Spleen (tissue), 11 donors: ENCODE data around the gene PRKCH. TPM values are rescaled to one million over a fixed set of nuclear protein-coding genes. Genes with fewer than 3 reads are reported as not detected.

Source experiments
- DNase-seq: peaks from one replicate; pipeline ENCODE4 v3.0.0-alpha.2; 2020
- H3K27ac ChIP-seq, 8 donors: fragments of 200-600 bp; sonication (generic) in 7 of 8; 1 replicate in 4 of 8; 2 replicates in 4 of 8; pipeline versions ENCODE4 v1.5.0 to v1.8.0; 2016 to 2021; ENCODE audit warnings: inconsistent platforms in 4 of 8, mild to moderate bottlenecking in 4 of 8, moderate library complexity in 1 of 8
- H3K27me3 ChIP-seq, 7 donors: fragments of 200-600 bp; sonication (generic) in 6 of 7; replicated peaks in 1 of 7; 1 replicate in 4 of 7; 2 replicates in 3 of 7; pipeline versions ENCODE4 v1.5.0 to v1.8.0; 2016 to 2021; ENCODE audit warnings: inconsistent platforms in 3 of 7, mild to moderate bottlenecking in 1 of 7
- H3K36me3 ChIP-seq, 6 donors: fragments of 200-600 bp; sonication (generic) in 5 of 6; 1 replicate in 4 of 6; 2 replicates in 2 of 6; pipeline versions ENCODE4 v1.5.0 to v1.8.0; 2016 to 2021; ENCODE audit warnings: inconsistent platforms in 2 of 6
- H3K4me1 ChIP-seq, 6 donors: fragments of 200-600 bp; sonication (generic) in 5 of 6; 1 replicate in 3 of 6; 2 replicates in 3 of 6; pipeline versions ENCODE4 v1.5.0 to v1.8.0; 2016 to 2021; ENCODE audit warnings: inconsistent platforms in 3 of 6
- H3K4me3 ChIP-seq, 8 donors: fragments of 200-600 bp; sonication (generic) in 7 of 8; 1 replicate in 4 of 8; 2 replicates in 4 of 8; pipeline versions ENCODE4 v1.5.0 to v1.8.0; 2016 to 2021; ENCODE audit warnings: inconsistent platforms in 4 of 8, mild to moderate bottlenecking in 4 of 8, moderate library complexity in 2 of 8
- H3K9me3 ChIP-seq, 8 donors: fragments of 200-600 bp; sonication (generic) in 7 of 8; 1 replicate in 4 of 8; 2 replicates in 4 of 8; pipeline versions ENCODE4 v1.5.0 to v1.8.0; 2016 to 2021; ENCODE audit warnings: inconsistent platforms in 4 of 8
- CTCF ChIP-seq, 11 experiments: fragments of 200-600 bp in 7 of 11; fragments of 450-650 bp in 4 of 11; sonication (generic) in 4 of 11; IDR thresholded peaks in 8 of 11; conservative IDR thresholded peaks in 3 of 11; 1 replicate in 7 of 11; 2 replicates in 4 of 11; pipeline versions ENCODE4 v1.4.0 to v1.8.0; 2016 to 2021; ENCODE audit warnings: antibody characterized with exemption in 11 of 11, inconsistent platforms in 4 of 11, mild to moderate bottlenecking in 1 of 11
- POLR2A ChIP-seq, 3 donors: fragments of 450-650 bp; IDR thresholded peaks; one replicate each; pipeline ENCODE4 v1.5.1; 2017; ENCODE audit warnings: antibody characterized with exemption in 3 of 3, mild to moderate bottlenecking in 1 of 3
- POLR2AphosphoS5 ChIP-seq, 3 donors: sonication (generic); formaldehyde crosslinking; IDR thresholded peaks; one replicate each; pipeline ENCODE4 v1.5.1; 2017; ENCODE audit warnings: antibody characterized with exemption in 3 of 3
- WGBS, 5 donors: extraction: QIAGEN DNeasy Blood & Tissue Kit in 3 of 5; methylation state at CpG; one replicate each; pipeline versions ENCODE4 v1.1.5 to v1.1.7; 2013 to 2018; 5-methylcytosine and 5-hydroxymethylcytosine counted together
- intact Hi-C: fragments of 100-400 bp; cut with DNase I; formaldehyde crosslinking; loops from one replicate; pipeline ENCODE4 v1.15.0; 2023; ENCODE audit warnings: low total_unique reads
- polyA plus RNA-seq, 3 donors: library from polyadenylated mRNA; stranded (reverse); fragments of 200-250 nt; gene quantifications; one replicate each; pipeline ENCODE4 v1.2.1, GENCODE V29; 2013
- total RNA-seq, 7 donors: library from RNA; depleted of rRNA in 3 of 7; stranded (reverse); fragments of >200 nt in 3 of 7; fragmentation: NEBNext Ultra II Directional in 4 of 7; extraction: Animal tissue kit (Norgen Biotek cat#: 25700) in 4 of 7; gene quantifications; one replicate each; pipeline versions ENCODE4 v1.1.0 to v1.2.1, GENCODE V29; 2016 to 2021
- donor health status: healthy with polysubstance abuse.
- donor health status: DM: no; HTN: no; CAD: no; lungs with moderate emphysema.
- donor health status: DM: no; HTN: no; CAD: no.
- donor health status: Bipolar disorder and iron deficiency.
- donor health status: healthy.
- donor health status: DM: no; HTN: no; CAD: no.
- donor health status: DM: yes; HTN: yes; CAD: no.

The PRKCH gene
- total and polyA plus RNA-seq, 10 donors: 10.0 to 184 (median 105) TPM

GRCh38 chr14:61338457-61338856 is 17.1 kb downstream of the PRKCH start:
- 85 to 92% (median 90%) methylated on average over 2 of the region's 2 CpGs for WGBS, 5 donors
- Histone ChIP-seq H3K27me3 (no peaks in the 10 kb centered on the region), H3K9me3 (no peaks in the 10 kb centered on the region), H3K4me3 (no peak overlapping the region), H3K36me3 (no peaks in the 10 kb centered on the region), H3K27ac (peak overlapping the region in 5 of 8 donors; percentile 38 to 92 (median 90)), H3K4me1 (peaks cover 29 to 97% (median 71%) of the 10 kb centered on the region in 6 donors)
- no peak for DNase-seq
- intact Hi-C loops: no loop called here
- TF ChIP-seq POLR2A (IDR thresholded peaks at IDR 0.05): no peak

GRCh38 chr14:61341275-61342206 is 20.2 kb downstream of the PRKCH start:
- DNase-seq: no peak
- H3K27ac ChIP-seq: peak overlapping the region; percentile 58 to 92 (median 76)
- no peaks in the 10 kb centered on the region for H3K36me3 ChIP-seq
- no peaks in the 10 kb centered on the region for H3K27me3 ChIP-seq
- peaks cover 20 to 97% (median 71%) of the 10 kb centered on the region in 6 donors for H3K4me1 ChIP-seq
- peak overlapping the region in 1 of 8 donors; percentile 19 for H3K4me3 ChIP-seq
- no peaks in the 10 kb centered on the region for H3K9me3 ChIP-seq
- 69 to 78% (median 75%) methylated on average over 5 of the region's 5 CpGs for WGBS, 5 donors
- no peak for TF ChIP-seq POLR2A (IDR thresholded peaks at IDR 0.05)
- intact Hi-C loops: no loop called here

GRCh38 chr14:61342486-61342885 is 21.1 kb downstream of the PRKCH start:
- Histone ChIP-seq H3K27me3 (no peaks in the 10 kb centered on the region), H3K4me1 (peaks cover 20 to 99% (median 74%) of the 10 kb centered on the region in 6 donors), H3K27ac (peak overlapping the region; percentile 59 to 92 (median 76)), H3K36me3 (no peaks in the 10 kb centered on the region), H3K4me3 (peak overlapping the region in 1 of 8 donors; percentile 34), H3K9me3 (no peaks in the 10 kb centered on the region)
- TF ChIP-seq POLR2A (IDR thresholded peaks at IDR 0.05) (no peak), CTCF (IDR thresholded peaks at IDR 0.05 in 8 of 11, conservative IDR thresholded peaks at IDR 0.05 in 3 of 11) (no peak), POLR2AphosphoS5 (IDR thresholded peaks at IDR 0.05) (peak in 1 of 3 donors; percentile 82)
- peak; percentile 81 for DNase-seq
- WGBS, 5 donors: 42 to 56% (median 44%) methylated on average over 5 of the region's 5 CpGs
- intact Hi-C loops: no loop called here

DNA sequence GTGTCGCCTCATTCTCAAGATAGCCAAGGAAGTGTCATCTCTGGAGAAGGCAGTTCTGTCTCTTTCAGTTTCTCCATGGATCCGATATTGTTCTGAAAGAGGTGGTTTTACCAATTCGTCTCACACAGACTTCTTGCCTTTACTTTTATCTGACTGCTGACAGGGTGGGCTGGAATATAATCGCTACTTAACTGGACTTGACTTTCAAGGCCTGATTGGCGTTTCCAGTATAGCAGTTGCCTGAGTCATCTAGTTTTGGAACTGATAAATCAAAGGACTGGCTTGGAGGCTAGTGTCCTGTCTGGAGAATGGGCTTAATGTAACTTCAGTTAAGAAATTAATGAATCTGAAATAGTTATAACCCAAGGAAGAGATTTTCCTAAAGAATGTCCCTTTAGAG is 21.6 kb downstream of the PRKCH start:
- intact Hi-C loops: no loop called here
- H3K4me1 ChIP-seq: peaks cover 24 to 99% (median 75%) of the 10 kb centered on the region in 6 donors
- DNase-seq: no peak
- WGBS, 5 donors: 62 to 68% (median 64%) methylated on average over 5 of the region's 5 CpGs
- H3K36me3 ChIP-seq: no peaks in the 10 kb centered on the region
- no peaks in the 10 kb centered on the region for H3K27me3 ChIP-seq
- peak overlapping the region; percentile 59 to 92 (median 76) for H3K27ac ChIP-seq
- H3K9me3 ChIP-seq: no peaks in the 10 kb centered on the region
- peak overlapping the region in 1 of 8 donors; percentile 34 for H3K4me3 ChIP-seq
- no peak for TF ChIP-seq POLR2AphosphoS5 (IDR thresholded peaks at IDR 0.05)
- TF ChIP-seq CTCF (IDR thresholded peaks at IDR 0.05 in 8 of 11, conservative IDR thresholded peaks at IDR 0.05 in 3 of 11): no peak
- TF ChIP-seq POLR2A (IDR thresholded peaks at IDR 0.05): no peak

- no peaks in the 10 kb centered on the region for H3K36me3 ChIP-seq
- TF ChIP-seq POLR2A (IDR thresholded peaks at IDR 0.05) (no peak), POLR2AphosphoS5 (IDR thresholded peaks at IDR 0.05) (no peak), CTCF (IDR thresholded peaks at IDR 0.05 in 8 of 11, conservative IDR thresholded peaks at IDR 0.05 in 3 of 11) (no peak)
- 37 to 59% (median 53%) methylated on average over 1 of the region's 1 CpG for WGBS, 5 donors
- H3K4me3 ChIP-seq: peak overlapping the region in 1 of 8 donors; percentile 39
- H3K9me3 ChIP-seq: no peaks in the 10 kb centered on the region
- no peaks in the 10 kb centered on the region for H3K27me3 ChIP-seq
- DNase-seq: no peak
- intact Hi-C loops: no loop called here
- H3K27ac ChIP-seq: peak overlapping the region; percentile 59 to 92 (median 76)
- H3K4me1 ChIP-seq: peaks cover 28 to 99% (median 75%) of the 10 kb centered on the region in 6 donors
Measured at GRCh38 chr14:61343471-61343870, 22.1 kb downstream of the PRKCH start.
